ENCODE measurements around the gene SAFB.

GRCh38 chr19:5665781-5666513 is 43.1 kb downstream of the SAFB start:
- TF ChIP-seq CTCF (IDR thresholded peaks at IDR 0.05) (no peak), POLR2A (IDR thresholded peaks at IDR 0.05) (no peak), EP300 (IDR thresholded peaks at IDR 0.05) (no peak)

Measured in ovary (tissue), 3 donors.